Measurements from ENCODE around the gene P4HTM. TPM values are rescaled to one million over a fixed set of nuclear protein-coding genes. Genes with fewer than 3 reads are reported as not detected.
A peak's percentile ranks its signal among the peaks of the same experiment; 100 is the strongest.

The P4HTM gene
- total and polyA plus RNA-seq, 4 donors = 36.0 to 66.4 (median 47.5) TPM

- TF ChIP-seq CTCF (IDR thresholded peaks at IDR 0.05; ENCODE audit: control extremely low read depth, extremely low read depth) = no peak
- Histone ChIP-seq H3K9ac (ENCODE audit: insufficient read depth in 1 of 2, low read length in 2 of 2) (peak overlapping the region in 1 of 2 donors; percentile 74), H3K27ac (ENCODE audit: low read depth in 1 of 2, low read length in 1 of 2) (peak overlapping the region in 1 of 2 donors; percentile 93), H3K4me3 (no peak overlapping the region), H3K36me3 (ENCODE audit: control insufficient read depth in 4 of 4, insufficient read depth in 4 of 4, low read length in 4 of 4) (peaks cover 7 to 37% (median 28%) of the 10 kb centered on the region in 4 donors), H3K4me1 (ENCODE audit: control insufficient read depth in 5 of 5, insufficient read depth in 5 of 5, low read length in 5 of 5) (peaks cover 6 to 33% (median 12%) of the 10 kb centered on the region in 5 donors), H3K27me3 (ENCODE audit: control insufficient read depth in 3 of 3, insufficient read depth in 3 of 3, low read length in 2 of 3) (no peaks in the 10 kb centered on the region), H3K9me3 (ENCODE audit: control insufficient read depth in 4 of 4, insufficient read depth in 3 of 4, low read length in 3 of 4) (no peaks in the 10 kb centered on the region)
- WGBS, 2 donors = 26 to 34% methylated on average over 12 of the region's 12 CpGs
- DNase-seq (no peak), ATAC-seq (ENCODE audit: insufficient read depth, low FRiP score) (no peak)
Measured at GRCh38 chr3:49019941-49020329, 29.9 kb downstream of the P4HTM start.

GRCh38 chr3:49020330-49021212 lies 30.5 kb downstream of the P4HTM start:
- no peak for ATAC-seq (ENCODE audit: insufficient read depth, low FRiP score)
- no peak for TF ChIP-seq CTCF (IDR thresholded peaks at IDR 0.05; ENCODE audit: control extremely low read depth, extremely low read depth)
- peaks cover 6 to 36% (median 29%) of the 10 kb centered on the region in 4 donors for H3K36me3 ChIP-seq (ENCODE audit: control insufficient read depth in 4 of 4, insufficient read depth in 4 of 4, low read length in 4 of 4)
- peaks cover 6 to 33% (median 12%) of the 10 kb centered on the region in 5 donors for H3K4me1 ChIP-seq (ENCODE audit: control insufficient read depth in 5 of 5, insufficient read depth in 5 of 5, low read length in 5 of 5)
- peak overlapping the region; percentile 54 for H3K4me3 ChIP-seq
- H3K27me3 ChIP-seq (ENCODE audit: control insufficient read depth in 3 of 3, insufficient read depth in 3 of 3, low read length in 2 of 3) = no peaks in the 10 kb centered on the region
- H3K9me3 ChIP-seq (ENCODE audit: control insufficient read depth in 4 of 4, insufficient read depth in 3 of 4, low read length in 3 of 4) = no peaks in the 10 kb centered on the region
- peak overlapping the region; percentile 93 to 94 for H3K27ac ChIP-seq (ENCODE audit: low read depth in 1 of 2, low read length in 1 of 2)
- WGBS, 2 donors = 1% methylated on average over 40 to 51 of the region's 51 CpGs
- H3K9ac ChIP-seq (ENCODE audit: insufficient read depth in 1 of 2, low read length in 2 of 2) = peak overlapping the region; percentile 58 to 74
- peak; percentile 38 to 45 (median 42) for DNase-seq

GRCh38 chr3:49021213-49021812 lies 31.3 kb downstream of the P4HTM start:
- Histone ChIP-seq H3K27me3 (ENCODE audit: control insufficient read depth in 3 of 3, insufficient read depth in 3 of 3, low read length in 2 of 3) (no peaks in the 10 kb centered on the region), H3K27ac (ENCODE audit: low read depth in 1 of 2, low read length in 1 of 2) (peak overlapping the region; percentile 99 to 100), H3K4me1 (ENCODE audit: control insufficient read depth in 5 of 5, insufficient read depth in 5 of 5, low read length in 5 of 5) (peaks cover 6 to 33% (median 12%) of the 10 kb centered on the region in 5 donors), H3K36me3 (ENCODE audit: control insufficient read depth in 4 of 4, insufficient read depth in 4 of 4, low read length in 4 of 4) (peaks cover 7 to 36% (median 27%) of the 10 kb centered on the region in 4 donors), H3K4me3 (peak overlapping the region; percentile 96), H3K9ac (ENCODE audit: insufficient read depth in 1 of 2, low read length in 2 of 2) (peak overlapping the region; percentile 55 to 95), H3K9me3 (ENCODE audit: control insufficient read depth in 4 of 4, insufficient read depth in 3 of 4, low read length in 3 of 4) (no peaks in the 10 kb centered on the region)
- TF ChIP-seq CTCF (IDR thresholded peaks at IDR 0.05; ENCODE audit: control extremely low read depth, extremely low read depth) = no peak
- DNase-seq (peak; percentile 99), ATAC-seq (ENCODE audit: insufficient read depth, low FRiP score) (peak; percentile 90)
- WGBS, 2 donors = 0% methylated on average over 49 to 60 of the region's 60 CpGs
